ENCODE measurements around the gene ACSL1.

ACSL1 gene

GRCh38 chr4:184848510-184848909, 22.7 kb upstream of the ACSL1 start:
- no peaks in the 10 kb centered on the region for H3K9me3 ChIP-seq (ENCODE audit: control insufficient read depth, insufficient read depth, low read depth, low read length)
- ChIA-PET POLR2A (no interaction called here), CTCF (interaction anchor here (0.6 kb wide), 1 partner anchor 11 kb away, joined by 3 read pairs; no protein-coding TSS in a partner anchor)
- no peak for TF ChIP-seq ZNF302 (tag by site-specific recombination; IDR thresholded peaks at IDR 0.05; ENCODE audit: low read depth)
- no peak for TF ChIP-seq ZBTB11 (tag by site-specific recombination; conservative IDR thresholded peaks at IDR 0.05; ENCODE audit: low read depth)
- no peak for TF ChIP-seq ZNF843 (tag by site-specific recombination; IDR thresholded peaks at IDR 0.05)
- TF ChIP-seq ZNF148 (tag by site-specific recombination; IDR thresholded peaks at IDR 0.05; ENCODE audit: borderline replicate concordance) = no peak
- no peak for TF ChIP-seq KLF8 (tag by site-specific recombination; IDR thresholded peaks at IDR 0.05)
- TF ChIP-seq PRDM4 (tag by site-specific recombination; IDR thresholded peaks at IDR 0.05) = no peak
- no peak for TF ChIP-seq ZNF133 (tag by site-specific recombination; IDR thresholded peaks at IDR 0.05)
- no peak for TF ChIP-seq ZBTB1 (tag by site-specific recombination; IDR thresholded peaks at IDR 0.05)
- no peak for TF ChIP-seq ZNF416 (tag by site-specific recombination; IDR thresholded peaks at IDR 0.05)
- TF ChIP-seq ZBTB17 (tag by site-specific recombination; IDR thresholded peaks at IDR 0.05) = no peak
- TF ChIP-seq ZNF548 (tag by site-specific recombination; IDR thresholded peaks at IDR 0.05) = no peak
- no peak for TF ChIP-seq ZNF768 (tag by site-specific recombination; IDR thresholded peaks at IDR 0.05)
- no peaks in the 10 kb centered on the region for H3K4me1 ChIP-seq (ENCODE audit: control insufficient read depth, insufficient read depth, low read length)
- H3K36me3 ChIP-seq (ENCODE audit: control insufficient read depth in 2 of 2, insufficient read depth in 1 of 2, low read length in 2 of 2) = no peaks in the 10 kb centered on the region
- H3K27ac ChIP-seq (ENCODE audit: extremely low read depth, low read depth, low read length) = no peak overlapping the region
- H3K4me3 ChIP-seq (ENCODE audit: low read depth, low read length) = no peak overlapping the region

- CTCF ChIA-PET = no interaction called here
Observed at GRCh38 chr4:184846531-184846930, 20.8 kb upstream of the ACSL1 start.

More at GRCh38 chr4:184846531-184846930, 20.8 kb upstream of the ACSL1 start:
- Histone ChIP-seq H3K36me3 (ENCODE audit: control insufficient read depth in 2 of 2, insufficient read depth in 1 of 2, low read length in 2 of 2) (no peaks in the 10 kb centered on the region), H3K4me1 (ENCODE audit: control insufficient read depth, insufficient read depth, low read length) (no peaks in the 10 kb centered on the region), H3K4me3 (ENCODE audit: low read depth, low read length) (no peak overlapping the region), H3K27ac (ENCODE audit: extremely low read depth, low read depth, low read length) (no peak overlapping the region), H3K9me3 (ENCODE audit: control insufficient read depth, insufficient read depth, low read depth, low read length) (no peaks in the 10 kb centered on the region)
- TF ChIP-seq SCRT2 (tag by site-specific recombination; IDR thresholded peaks at IDR 0.05) (no peak), ZNF585B (tag by site-specific recombination; IDR thresholded peaks at IDR 0.05) (no peak), ZNF311 (tag by site-specific recombination; IDR thresholded peaks at IDR 0.05; ENCODE audit: borderline replicate concordance) (no peak), ZNF2 (tag by site-specific recombination; IDR thresholded peaks at IDR 0.05) (no peak), ZNF785 (tag by site-specific recombination; IDR thresholded peaks at IDR 0.05) (no peak), ZNF155 (tag by site-specific recombination; IDR thresholded peaks at IDR 0.05) (no peak), ZNF791 (tag by site-specific recombination; IDR thresholded peaks at IDR 0.05) (no peak)
- POLR2A ChIA-PET = no interaction called here

Data from HEK293 (cell line).